Nephron (organoid): ENCODE measurements around the gene ERP27.
A peak's percentile ranks its signal among the peaks of the same experiment; 100 is the strongest.

Source experiments
- H3K27ac Mint-ChIP-seq, 3 experiments: 2 replicates each; pipeline ENCODE4 v1.8.0; 2020; ENCODE audit warnings: mixed read lengths in 3 of 3, mild to moderate bottlenecking in 2 of 3, moderate library complexity in 1 of 3
- H3K27me3 Mint-ChIP-seq: 2 replicates; pipeline ENCODE4 v1.8.0; 2021; ENCODE audit warnings: low read depth, mild to moderate bottlenecking, moderate library complexity, mixed read lengths
- H3K36me3 Mint-ChIP-seq: 2 replicates; pipeline ENCODE4 v1.8.0; 2020; ENCODE audit warnings: low read depth, mixed read lengths
- H3K4me1 Mint-ChIP-seq: 2 replicates; pipeline ENCODE4 v1.8.0; 2020; ENCODE audit warnings: mixed read lengths
- H3K4me3 Mint-ChIP-seq, 3 experiments: 2 replicates each; pipeline ENCODE4 v1.8.0; 2020; ENCODE audit warnings: mild to moderate bottlenecking in 3 of 3, mixed read lengths in 3 of 3, moderate library complexity in 2 of 3
- H3K9me3 Mint-ChIP-seq: 2 replicates; pipeline ENCODE4 v1.8.0; 2020; ENCODE audit warnings: mixed read lengths
- TF ChIP-seq, protein P1 (sequence below), 3 experiments: fragments of 200-600 bp; sonication (generic); IDR thresholded peaks; one replicate each; pipeline ENCODE4 v1.5.0; 2021; ENCODE audit warnings: antibody characterized with exemption in 3 of 3; ENCODE audit not compliant: unreplicated experiment in 3 of 3

Gene ERP27

DNA sequence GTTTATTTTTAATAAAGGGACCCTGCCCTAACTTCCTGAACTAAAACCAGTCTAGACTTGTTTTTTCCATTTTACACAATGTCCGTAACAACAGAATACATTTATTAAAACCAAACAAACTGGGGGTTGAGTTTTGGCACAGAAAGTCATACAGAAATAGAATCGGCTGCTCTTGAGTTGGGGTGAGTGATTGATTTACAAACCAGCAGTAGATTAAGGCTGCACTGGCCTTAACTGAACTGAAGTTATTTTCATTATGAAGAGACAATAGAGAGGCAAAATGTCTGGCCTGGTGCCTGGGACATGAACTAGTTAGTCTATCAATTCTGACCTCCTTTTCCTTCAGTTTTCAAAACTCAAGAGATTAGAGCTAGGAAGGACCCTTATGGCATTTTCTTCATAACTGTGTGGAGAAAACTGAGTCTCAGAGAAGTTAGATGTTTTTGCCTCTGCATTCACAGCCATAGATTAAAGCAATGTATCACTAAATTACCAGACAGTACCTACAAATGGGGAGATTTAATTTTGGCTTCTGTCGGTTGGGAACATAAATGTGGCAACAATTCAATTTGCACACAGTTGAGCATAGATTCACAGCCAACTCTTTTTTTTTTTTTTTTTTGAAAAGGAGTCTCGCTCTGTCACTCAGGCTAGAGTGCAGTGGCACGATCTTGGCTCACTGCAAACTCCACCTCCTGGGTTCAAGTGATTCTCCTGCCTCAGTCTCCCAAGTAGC, 32.9 kb downstream of the ERP27 start:
- Mint-ChIP-seq H3K4me1 (peaks cover 27% of the 10 kb centered on the region), H3K4me3 (no peak overlapping the region), H3K36me3 (no peaks in the 10 kb centered on the region), H3K9me3 (peaks cover 4% of the 10 kb centered on the region), H3K27ac (peak overlapping the region; percentile 64 to 78 (median 74)), H3K27me3 (no peaks in the 10 kb centered on the region)
- TF ChIP-seq, protein P1, sequence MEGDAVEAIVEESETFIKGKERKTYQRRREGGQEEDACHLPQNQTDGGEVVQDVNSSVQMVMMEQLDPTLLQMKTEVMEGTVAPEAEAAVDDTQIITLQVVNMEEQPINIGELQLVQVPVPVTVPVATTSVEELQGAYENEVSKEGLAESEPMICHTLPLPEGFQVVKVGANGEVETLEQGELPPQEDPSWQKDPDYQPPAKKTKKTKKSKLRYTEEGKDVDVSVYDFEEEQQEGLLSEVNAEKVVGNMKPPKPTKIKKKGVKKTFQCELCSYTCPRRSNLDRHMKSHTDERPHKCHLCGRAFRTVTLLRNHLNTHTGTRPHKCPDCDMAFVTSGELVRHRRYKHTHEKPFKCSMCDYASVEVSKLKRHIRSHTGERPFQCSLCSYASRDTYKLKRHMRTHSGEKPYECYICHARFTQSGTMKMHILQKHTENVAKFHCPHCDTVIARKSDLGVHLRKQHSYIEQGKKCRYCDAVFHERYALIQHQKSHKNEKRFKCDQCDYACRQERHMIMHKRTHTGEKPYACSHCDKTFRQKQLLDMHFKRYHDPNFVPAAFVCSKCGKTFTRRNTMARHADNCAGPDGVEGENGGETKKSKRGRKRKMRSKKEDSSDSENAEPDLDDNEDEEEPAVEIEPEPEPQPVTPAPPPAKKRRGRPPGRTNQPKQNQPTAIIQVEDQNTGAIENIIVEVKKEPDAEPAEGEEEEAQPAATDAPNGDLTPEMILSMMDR (IDR thresholded peaks at IDR 0.05; ENCODE audit: unreplicated experiment in 3 of 3), result no peak

DNA sequence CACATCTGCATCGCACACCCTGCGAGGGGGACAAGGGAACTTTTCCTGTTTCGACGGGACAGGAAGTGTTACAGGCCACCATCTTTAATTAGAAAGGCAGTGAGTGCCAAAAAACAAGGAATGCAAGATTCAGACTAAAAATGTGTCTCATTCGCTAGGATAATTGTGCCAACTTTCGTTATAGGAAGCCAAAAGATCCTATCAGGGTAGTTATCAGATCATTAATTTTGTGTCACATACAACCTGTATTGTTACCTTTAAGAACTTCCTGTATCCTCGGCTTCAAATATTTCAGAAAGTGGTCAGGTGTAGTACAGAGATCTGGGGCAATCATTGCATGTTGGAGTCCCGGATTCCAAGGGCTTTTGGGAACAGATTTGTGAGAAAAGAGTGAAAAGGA, 33.5 kb downstream of the ERP27 start:
- Mint-ChIP-seq H3K4me1 (peaks cover 32% of the 10 kb centered on the region), H3K9me3 (peaks cover 4% of the 10 kb centered on the region), H3K27ac (peak overlapping the region; percentile 64 to 78 (median 74)), H3K4me3 (no peak overlapping the region), H3K27me3 (no peaks in the 10 kb centered on the region), H3K36me3 (no peaks in the 10 kb centered on the region)
- TF ChIP-seq, protein P1 (IDR thresholded peaks at IDR 0.05; ENCODE audit: unreplicated experiment in 3 of 3), result no peak

DNA sequence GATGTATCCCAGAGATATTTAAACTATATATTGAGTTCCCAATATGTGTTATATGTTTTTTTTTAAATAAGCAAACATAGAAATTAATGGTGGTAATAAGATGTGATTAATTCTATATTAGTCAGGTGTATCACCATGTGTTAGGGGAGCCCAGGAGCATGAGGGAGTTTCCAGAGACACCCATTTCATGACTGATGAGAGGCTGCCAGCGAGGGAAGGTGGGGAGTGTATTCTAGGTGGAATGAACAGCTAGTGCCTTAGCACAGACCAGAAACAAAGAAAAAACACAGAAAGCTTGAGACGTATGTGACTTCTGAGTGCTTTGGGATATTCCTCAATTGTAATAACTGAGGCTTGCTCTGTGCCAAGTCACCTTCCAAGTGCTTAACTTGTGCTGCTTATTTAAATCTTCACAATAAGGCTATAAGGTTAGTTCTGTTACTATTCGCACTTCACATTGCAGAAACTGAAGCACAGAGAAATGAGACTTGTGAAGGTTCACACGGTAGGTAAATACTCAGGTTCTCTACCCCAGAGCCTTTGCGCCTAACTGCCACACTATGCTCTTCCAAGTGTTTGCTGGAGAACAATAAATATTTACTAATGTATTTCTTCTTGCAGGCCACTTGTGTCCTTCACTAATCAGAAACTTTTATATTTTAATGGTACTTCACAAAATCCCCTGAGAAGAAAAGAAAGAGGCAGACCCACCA, 34.8 kb downstream of the ERP27 start:
- H3K27me3 Mint-ChIP-seq, result no peaks in the 10 kb centered on the region
- TF ChIP-seq, protein P1 (IDR thresholded peaks at IDR 0.05; ENCODE audit: unreplicated experiment in 3 of 3), result no peak
- peaks cover 4% of the 10 kb centered on the region for H3K9me3 Mint-ChIP-seq
- no peak overlapping the region for H3K4me3 Mint-ChIP-seq
- H3K27ac Mint-ChIP-seq, result peak overlapping the region in 2 of 3 experiments; percentile 47 to 54
- no peaks in the 10 kb centered on the region for H3K36me3 Mint-ChIP-seq
- peaks cover 34% of the 10 kb centered on the region for H3K4me1 Mint-ChIP-seq

DNA sequence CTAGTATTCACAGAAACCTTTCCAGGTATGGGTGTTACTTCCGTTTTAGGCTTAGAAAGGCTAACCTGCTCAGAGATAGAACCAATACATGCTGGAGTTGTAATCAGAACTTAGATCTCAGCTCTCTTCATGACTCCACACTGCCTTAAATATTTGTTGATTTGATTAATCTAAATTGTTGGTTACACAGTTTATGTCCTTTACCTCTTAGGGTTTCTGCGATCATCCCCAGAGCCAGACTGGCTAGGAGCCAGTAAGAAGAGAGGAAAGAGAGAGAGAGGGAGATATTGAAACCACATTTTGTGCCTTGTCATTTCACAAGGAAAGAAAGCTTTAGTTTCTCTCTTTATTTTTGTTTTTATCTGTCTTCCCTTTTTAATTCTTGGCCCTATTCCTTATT, 35.9 kb downstream of the ERP27 start:
- TF ChIP-seq, protein P1 (IDR thresholded peaks at IDR 0.05; ENCODE audit: unreplicated experiment in 3 of 3), result no peak
- H3K36me3 Mint-ChIP-seq, result no peaks in the 10 kb centered on the region
- peaks cover 34% of the 10 kb centered on the region for H3K4me1 Mint-ChIP-seq
- peak overlapping the region in 2 of 3 experiments; percentile 51 to 54 for H3K27ac Mint-ChIP-seq
- no peaks in the 10 kb centered on the region for H3K27me3 Mint-ChIP-seq
- no peaks in the 10 kb centered on the region for H3K9me3 Mint-ChIP-seq
- H3K4me3 Mint-ChIP-seq, result no peak overlapping the region

DNA sequence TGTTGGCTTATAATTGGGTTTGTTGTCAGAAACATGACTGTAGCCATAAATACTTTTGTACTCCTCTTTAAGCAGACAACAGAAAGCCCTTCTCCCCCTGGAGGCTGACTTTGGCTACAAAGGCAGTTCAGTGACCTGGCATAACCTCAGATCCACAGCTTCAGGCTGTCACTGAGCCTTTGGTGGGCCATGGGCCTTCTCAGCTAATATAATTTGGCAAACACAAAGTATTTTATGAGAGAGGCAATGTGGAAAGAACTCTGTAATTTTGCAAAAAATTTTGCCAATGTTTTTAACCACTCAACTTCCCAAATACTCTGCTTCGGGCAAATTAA, 37.1 kb downstream of the ERP27 start:
- no peak overlapping the region for H3K4me3 Mint-ChIP-seq
- H3K9me3 Mint-ChIP-seq, result no peaks in the 10 kb centered on the region
- peaks cover 44% of the 10 kb centered on the region for H3K4me1 Mint-ChIP-seq
- H3K27ac Mint-ChIP-seq, result peak overlapping the region in 1 of 3 experiments; percentile 29
- TF ChIP-seq, protein P1 (IDR thresholded peaks at IDR 0.05; ENCODE audit: unreplicated experiment in 3 of 3), result no peak
- H3K36me3 Mint-ChIP-seq, result no peaks in the 10 kb centered on the region
- H3K27me3 Mint-ChIP-seq, result no peaks in the 10 kb centered on the region
